Endothelial cell (in vitro differentiated cells): ENCODE data around the gene SRL. TPM values are rescaled to one million over a fixed set of nuclear protein-coding genes. Genes with fewer than 3 reads are reported as not detected.

Experiments
- DNase-seq: peaks from one replicate; pipeline ENCODE4 v3.0.0; 2021; ENCODE audit warnings: low spot score
- H3K27ac Mint-ChIP-seq: one replicate; pipeline ENCODE4 v1.8.0; 2021; ENCODE audit warnings: mixed read lengths, inconsistent platforms; ENCODE audit not compliant: unreplicated experiment
- H3K27me3 Mint-ChIP-seq: one replicate; pipeline ENCODE4 v1.8.0; 2021; ENCODE audit warnings: mild to moderate bottlenecking, moderate library complexity, mixed read lengths, inconsistent platforms; ENCODE audit not compliant: unreplicated experiment
- H3K36me3 Mint-ChIP-seq: one replicate; pipeline ENCODE4 v1.8.0; 2021; ENCODE audit warnings: mild to moderate bottlenecking, low read depth, mixed read lengths, inconsistent platforms; ENCODE audit not compliant: unreplicated experiment
- H3K4me1 Mint-ChIP-seq: one replicate; pipeline ENCODE4 v1.8.0; 2021; ENCODE audit warnings: mild to moderate bottlenecking, mixed read lengths, inconsistent platforms; ENCODE audit not compliant: unreplicated experiment
- H3K4me3 Mint-ChIP-seq: one replicate; pipeline ENCODE4 v1.8.0; 2021; ENCODE audit warnings: mild to moderate bottlenecking, mixed read lengths, inconsistent platforms; ENCODE audit not compliant: unreplicated experiment
- H3K9me3 Mint-ChIP-seq: one replicate; pipeline ENCODE4 v1.8.0; 2021; ENCODE audit warnings: mixed read lengths, inconsistent platforms; ENCODE audit not compliant: unreplicated experiment
- CTCF ChIP-seq: fragments of 200-600 bp; sonication (generic); IDR thresholded peaks from one replicate; pipeline ENCODE4 v1.5.0; 2021; ENCODE audit warnings: antibody characterized with exemption; ENCODE audit not compliant: unreplicated experiment
- total RNA-seq: library from RNA; stranded (reverse); fragmentation: NEBNext Ultra II Directional; extraction: Animal tissue kit (Norgen Biotek cat#: 25700); gene quantifications from one replicate; pipeline ENCODE4 v1.2.1, GENCODE V29; 2021; ENCODE audit not compliant: unreplicated experiment

Gene SRL
- total RNA-seq, 1 donor from 2014 or later, result 0.26 TPM

- TF ChIP-seq CTCF, result no peak
- Mint-ChIP-seq H3K27ac (peak overlapping the region; percentile 0), H3K4me1 (peaks cover 11% of the 10 kb centered on the region), H3K4me3 (peak overlapping the region; percentile 3), H3K27me3 (peaks cover 5% of the 10 kb centered on the region), H3K9me3 (no peaks in the 10 kb centered on the region), H3K36me3 (peaks cover 4% of the 10 kb centered on the region)
- no peak for DNase-seq
These were observed 41.6 kb upstream of the SRL start for GRCh38 chr16:4283441-4283840.

- Mint-ChIP-seq H3K27me3 (peaks cover 5% of the 10 kb centered on the region), H3K4me3 (no peak overlapping the region), H3K27ac (no peak overlapping the region), H3K36me3 (peaks cover 4% of the 10 kb centered on the region), H3K4me1 (peaks cover 11% of the 10 kb centered on the region), H3K9me3 (no peaks in the 10 kb centered on the region)
- TF ChIP-seq CTCF, result no peak
- no peak for DNase-seq
These were observed 38.7 kb upstream of the SRL start for GRCh38 chr16:4280625-4281024.

- peaks cover 3% of the 10 kb centered on the region for H3K36me3 Mint-ChIP-seq
- H3K4me1 Mint-ChIP-seq, result peaks cover 2% of the 10 kb centered on the region
- no peak overlapping the region for H3K27ac Mint-ChIP-seq
- TF ChIP-seq CTCF, result no peak
- peaks cover 7% of the 10 kb centered on the region for H3K27me3 Mint-ChIP-seq
- no peaks in the 10 kb centered on the region for H3K9me3 Mint-ChIP-seq
- H3K4me3 Mint-ChIP-seq, result no peak overlapping the region
- no peak for DNase-seq
These were observed 36.2 kb upstream of the SRL start for GRCh38 chr16:4277987-4278513.

GRCh38 chr16:4275861-4276260 is 34.0 kb upstream of the SRL start:
- Mint-ChIP-seq H3K4me1 (peaks cover 2% of the 10 kb centered on the region), H3K36me3 (peaks cover 3% of the 10 kb centered on the region), H3K4me3 (no peak overlapping the region), H3K27ac (no peak overlapping the region), H3K9me3 (no peaks in the 10 kb centered on the region), H3K27me3 (peaks cover 9% of the 10 kb centered on the region)
- TF ChIP-seq CTCF, result no peak
- no peak for DNase-seq

- peaks cover 3% of the 10 kb centered on the region for H3K36me3 Mint-ChIP-seq
- TF ChIP-seq CTCF, result peak; percentile 82
- DNase-seq, result peak; percentile 73
- peaks cover 4% of the 10 kb centered on the region for H3K4me1 Mint-ChIP-seq
- peaks cover 9% of the 10 kb centered on the region for H3K27me3 Mint-ChIP-seq
- no peaks in the 10 kb centered on the region for H3K9me3 Mint-ChIP-seq
- H3K4me3 Mint-ChIP-seq, result peak overlapping the region; percentile 95
- H3K27ac Mint-ChIP-seq, result peak overlapping the region; percentile 96
These were observed 32.0 kb upstream of the SRL start for GRCh38 chr16:4273858-4274311.
